SK-N-SH treated with all-trans-retinoic acid at 6 μM for 48 hours (cell line): ENCODE data around the gene APOA4.

Experiments used
- ATAC-seq: fragments of 200-7000 bp; cut with Tn5 transposase; 3 replicates; pipeline ENCODE4 v1.9.1; 2020; ENCODE audit warnings: mild to moderate bottlenecking, moderate library complexity
- ARNTL ChIP-seq: fragments of 450-650 bp; formaldehyde crosslinking; IDR thresholded peaks from 2 replicates; pipeline ENCODE4 v1.5.0; 2020; ENCODE audit warnings: low read depth, mild to moderate bottlenecking, moderate library complexity, borderline replicate concordance
- BACH2 ChIP-seq: fragments of 250-450 bp; sonication (Bioruptor Pico); IDR thresholded peaks from 2 replicates; pipeline ENCODE4 v1.9.0; 2021; ENCODE audit warnings: mild to moderate bottlenecking, borderline replicate concordance
- CSDC2 ChIP-seq: fragments of 250-450 bp; sonication (Bioruptor Pico); IDR thresholded peaks from 2 replicates; pipeline ENCODE4 v1.5.0; 2020; ENCODE audit warnings: mild to moderate bottlenecking, moderate library complexity
- CSRNP3 ChIP-seq: fragments of 250-450 bp; sonication (Bioruptor Pico); IDR thresholded peaks from 2 replicates; pipeline ENCODE4 v1.5.1; 2021; ENCODE audit warnings: mild to moderate bottlenecking, moderate library complexity
- ESRRG ChIP-seq: fragments of 250-450 bp; sonication (Bioruptor Pico); IDR thresholded peaks from 2 replicates; pipeline ENCODE4 v1.6.1; 2021; ENCODE audit warnings: mild to moderate bottlenecking
- GLIS3 ChIP-seq: fragments of 250-450 bp; sonication (Bioruptor Pico); IDR thresholded peaks from 2 replicates; pipeline ENCODE4 v1.5.0; 2020; ENCODE audit warnings: mild to moderate bottlenecking, moderate library complexity
- ISL1 ChIP-seq: fragments of 250-450 bp; sonication (Bioruptor Pico); IDR thresholded peaks from 2 replicates; pipeline ENCODE4 v2.1.2; 2022; ENCODE audit warnings: mild to moderate bottlenecking, moderate library complexity
- OSR1 ChIP-seq: fragments of 250-450 bp; sonication (Bioruptor Pico); IDR thresholded peaks from 2 replicates; pipeline ENCODE4 v1.8.0; 2022; ENCODE audit warnings: moderate library complexity, mild to moderate bottlenecking, inconsistent platforms
- PATZ1 ChIP-seq: fragments of 250-450 bp; sonication (Bioruptor Pico); IDR thresholded peaks from 2 replicates; pipeline ENCODE4 v1.8.0; 2020; ENCODE audit warnings: mild to moderate bottlenecking, moderate library complexity, borderline replicate concordance
- PPARA ChIP-seq: fragments of 250-450 bp; sonication (Bioruptor Pico); IDR thresholded peaks from 2 replicates; pipeline ENCODE4 v1.5.0; 2020; ENCODE audit warnings: mild to moderate bottlenecking, borderline replicate concordance
- RARB ChIP-seq: fragments of 250-450 bp; sonication (Bioruptor Pico); IDR thresholded peaks from 2 replicates; pipeline ENCODE4 v1.8.0; 2021; ENCODE audit warnings: mild to moderate bottlenecking, moderate library complexity
- SNAI2 ChIP-seq: fragments of 250-450 bp; sonication (Bioruptor Pico); IDR thresholded peaks from 2 replicates; pipeline ENCODE4 v1.5.0; 2020; ENCODE audit warnings: mild to moderate bottlenecking, moderate library complexity
- TCF4 ChIP-seq: fragments of 250-450 bp; sonication (Bioruptor Pico); IDR thresholded peaks from 2 replicates; pipeline ENCODE4 v1.8.0; 2021; ENCODE audit warnings: mild to moderate bottlenecking, moderate library complexity, borderline replicate concordance
- TOX ChIP-seq: fragments of 250-450 bp; sonication (Bioruptor Pico); IDR thresholded peaks from 2 replicates; pipeline ENCODE4 v1.8.0; 2021; ENCODE audit warnings: mild to moderate bottlenecking, moderate library complexity, borderline replicate concordance
- ZC3H10 ChIP-seq: fragments of 250-450 bp; sonication (Bioruptor Pico); IDR thresholded peaks from 2 replicates; pipeline ENCODE4 v1.5.1; 2021; ENCODE audit warnings: mild to moderate bottlenecking, moderate library complexity
- ZFP3 ChIP-seq: fragments of 250-450 bp; sonication (Bioruptor Pico); IDR thresholded peaks from 2 replicates; pipeline ENCODE4 v1.5.0; 2020; ENCODE audit warnings: mild to moderate bottlenecking, moderate library complexity
- ZNF565 ChIP-seq: fragments of 450-650 bp; formaldehyde crosslinking; conservative IDR thresholded peaks from 2 replicates; pipeline ENCODE4 v1.5.0; 2020; ENCODE audit warnings: low read depth, mild to moderate bottlenecking, moderate library complexity
- ZNF70 ChIP-seq: fragments of 450-650 bp; formaldehyde crosslinking; IDR thresholded peaks from 2 replicates; pipeline ENCODE4 v1.5.0; 2020; ENCODE audit warnings: mild to moderate bottlenecking, moderate library complexity
- ZNF8 ChIP-seq: fragments of 450-650 bp; formaldehyde crosslinking; IDR thresholded peaks from 2 replicates; pipeline ENCODE4 v1.5.0; 2020; ENCODE audit warnings: mild to moderate bottlenecking, moderate library complexity
- TF ChIP-seq, protein P1 (sequence below): fragments of 250-450 bp; sonication (Bioruptor Pico); IDR thresholded peaks from 2 replicates; pipeline ENCODE4 v1.5.1; 2020; ENCODE audit warnings: low read depth, mild to moderate bottlenecking, moderate library complexity

The APOA4 gene

GRCh38 chr11:116798368-116798767, 24.7 kb downstream of the APOA4 start (continued):
- no peak for TF ChIP-seq PATZ1
- TF ChIP-seq ZNF8 (CRISPR knock-in tag) = no peak

DNA sequence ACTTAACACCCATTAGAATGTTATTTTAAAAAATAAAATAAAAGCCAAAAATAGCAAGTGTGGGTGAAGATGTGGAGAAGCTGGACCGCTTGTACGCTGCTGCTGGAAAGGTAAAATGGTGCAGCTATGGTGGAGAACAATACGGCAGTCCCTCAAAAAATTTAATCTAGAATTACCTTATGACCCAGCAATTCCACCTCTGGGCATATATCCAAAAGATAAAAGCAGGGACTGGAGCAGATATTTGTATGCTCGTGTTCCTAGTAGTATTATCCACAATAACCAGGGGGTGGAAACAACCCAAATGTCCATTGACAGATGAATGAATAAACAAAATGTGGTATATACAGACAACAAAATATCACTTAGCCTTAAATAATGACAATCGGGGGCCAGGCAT, 25.3 kb downstream of the APOA4 start:
- ATAC-seq = no peak
- TF ChIP-seq PPARA (CRISPR knock-in tag) = no peak
- TF ChIP-seq RARB (CRISPR knock-in tag) = no peak
- no peak for TF ChIP-seq TOX
- no peak for TF ChIP-seq PATZ1
- no peak for TF ChIP-seq ZNF565 (CRISPR knock-in tag)
- no peak for TF ChIP-seq ZNF70 (CRISPR knock-in tag)
- TF ChIP-seq ISL1 (CRISPR knock-in tag) = no peak
- no peak for TF ChIP-seq SNAI2
- no peak for TF ChIP-seq ESRRG (CRISPR knock-in tag)
- no peak for TF ChIP-seq ZC3H10
- TF ChIP-seq BACH2 (CRISPR knock-in tag) = no peak
- no peak for TF ChIP-seq CSRNP3 (CRISPR knock-in tag)
- no peak for TF ChIP-seq ZNF8 (CRISPR knock-in tag)
- TF ChIP-seq CSDC2 = no peak
- TF ChIP-seq ZFP3 (CRISPR knock-in tag) = no peak
- no peak for TF ChIP-seq GLIS3
- no peak for TF ChIP-seq OSR1 (CRISPR knock-in tag)

DNA sequence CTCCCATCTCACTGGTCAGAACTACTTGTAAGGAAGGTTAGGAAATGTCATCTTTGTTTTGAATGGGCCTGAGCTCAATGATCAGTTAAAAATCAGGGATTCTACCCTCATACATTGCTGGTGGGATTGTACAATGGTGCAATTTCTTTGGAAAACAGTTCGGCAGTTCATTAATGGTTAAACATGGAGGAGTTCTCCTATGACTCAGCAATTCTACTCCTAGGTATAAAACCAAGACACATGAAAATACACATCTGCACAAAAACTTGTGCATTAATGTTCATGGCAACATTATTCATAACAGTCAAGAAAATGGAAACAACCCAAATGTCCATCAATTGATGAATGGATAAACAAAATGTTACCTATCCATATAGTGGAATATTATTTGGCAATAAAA, 26.6 kb downstream of the APOA4 start:
- ATAC-seq = no peak
- TF ChIP-seq PATZ1 (no peak), TCF4 (CRISPR knock-in tag) (no peak), ARNTL (CRISPR knock-in tag) (no peak), ZFP3 (CRISPR knock-in tag) (no peak), ZC3H10 (no peak), CSRNP3 (CRISPR knock-in tag) (no peak), TOX (no peak), SNAI2 (no peak), OSR1 (CRISPR knock-in tag) (no peak), ZNF70 (CRISPR knock-in tag) (no peak)
- TF ChIP-seq, protein P1, sequence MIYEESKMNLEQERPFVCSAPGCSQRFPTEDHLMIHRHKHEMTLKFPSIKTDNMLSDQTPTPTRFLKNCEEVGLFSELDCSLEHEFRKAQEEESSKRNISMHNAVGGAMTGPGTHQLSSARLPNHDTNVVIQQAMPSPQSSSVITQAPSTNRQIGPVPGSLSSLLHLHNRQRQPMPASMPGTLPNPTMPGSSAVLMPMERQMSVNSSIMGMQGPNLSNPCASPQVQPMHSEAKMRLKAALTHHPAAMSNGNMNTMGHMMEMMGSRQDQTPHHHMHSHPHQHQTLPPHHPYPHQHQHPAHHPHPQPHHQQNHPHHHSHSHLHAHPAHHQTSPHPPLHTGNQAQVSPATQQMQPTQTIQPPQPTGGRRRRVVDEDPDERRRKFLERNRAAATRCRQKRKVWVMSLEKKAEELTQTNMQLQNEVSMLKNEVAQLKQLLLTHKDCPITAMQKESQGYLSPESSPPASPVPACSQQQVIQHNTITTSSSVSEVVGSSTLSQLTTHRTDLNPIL = no peak

DNA sequence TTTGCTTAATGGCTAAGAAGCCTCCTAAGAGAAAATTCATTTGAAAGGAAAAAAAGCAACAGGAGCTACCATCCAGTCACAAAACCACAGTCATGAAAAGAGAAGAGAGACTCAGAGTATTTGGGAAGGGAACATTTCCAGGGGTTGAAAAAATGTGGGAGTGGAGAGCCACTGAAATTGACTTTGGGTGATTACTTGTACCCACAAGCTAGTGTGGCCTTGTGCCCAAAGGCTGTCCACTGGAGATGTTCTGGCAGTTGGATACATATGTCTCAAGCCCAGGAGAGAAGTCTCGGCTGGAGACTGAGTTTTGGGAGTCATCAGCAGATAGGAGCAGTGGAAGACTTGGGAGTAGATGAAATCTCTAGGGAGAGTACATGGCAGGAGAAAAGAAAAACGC, 28.3 kb downstream of the APOA4 start:
- no peak for ATAC-seq

More for the DNA sequence above, 28.3 kb downstream of the APOA4 start:
- TF ChIP-seq TCF4 (CRISPR knock-in tag) (no peak), CSRNP3 (CRISPR knock-in tag) (no peak)
- TF ChIP-seq, all 23 proteins: peak for 0
